ENCODE results near the gene KRTAP10-9.

DNA sequence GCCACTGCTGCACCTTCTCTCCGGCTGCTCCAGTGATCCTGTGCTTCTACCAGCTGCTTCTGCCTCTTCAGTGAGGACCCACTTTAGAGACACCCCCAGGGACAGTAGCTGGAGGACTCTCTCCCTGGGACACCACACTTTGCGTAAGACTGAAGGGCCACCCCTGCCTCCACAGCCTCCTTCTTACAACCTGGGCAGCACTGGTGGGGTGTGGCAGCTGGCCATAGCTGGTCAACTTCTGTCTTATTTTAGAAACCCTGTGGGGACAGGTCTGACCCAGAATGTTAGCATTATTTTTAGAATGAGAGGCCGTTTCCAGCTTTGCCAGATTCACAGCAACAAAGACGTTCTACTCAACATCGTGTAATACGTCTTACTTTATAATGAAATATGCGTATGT, 1.1 kb upstream of the KRTAP10-9 start:
- no peak for TF ChIP-seq POLR2A (IDR thresholded peaks at IDR 0.05)
- TF ChIP-seq, protein P1, sequence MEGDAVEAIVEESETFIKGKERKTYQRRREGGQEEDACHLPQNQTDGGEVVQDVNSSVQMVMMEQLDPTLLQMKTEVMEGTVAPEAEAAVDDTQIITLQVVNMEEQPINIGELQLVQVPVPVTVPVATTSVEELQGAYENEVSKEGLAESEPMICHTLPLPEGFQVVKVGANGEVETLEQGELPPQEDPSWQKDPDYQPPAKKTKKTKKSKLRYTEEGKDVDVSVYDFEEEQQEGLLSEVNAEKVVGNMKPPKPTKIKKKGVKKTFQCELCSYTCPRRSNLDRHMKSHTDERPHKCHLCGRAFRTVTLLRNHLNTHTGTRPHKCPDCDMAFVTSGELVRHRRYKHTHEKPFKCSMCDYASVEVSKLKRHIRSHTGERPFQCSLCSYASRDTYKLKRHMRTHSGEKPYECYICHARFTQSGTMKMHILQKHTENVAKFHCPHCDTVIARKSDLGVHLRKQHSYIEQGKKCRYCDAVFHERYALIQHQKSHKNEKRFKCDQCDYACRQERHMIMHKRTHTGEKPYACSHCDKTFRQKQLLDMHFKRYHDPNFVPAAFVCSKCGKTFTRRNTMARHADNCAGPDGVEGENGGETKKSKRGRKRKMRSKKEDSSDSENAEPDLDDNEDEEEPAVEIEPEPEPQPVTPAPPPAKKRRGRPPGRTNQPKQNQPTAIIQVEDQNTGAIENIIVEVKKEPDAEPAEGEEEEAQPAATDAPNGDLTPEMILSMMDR (IDR thresholded peaks at IDR 0.05 in 4 of 5, conservative IDR thresholded peaks at IDR 0.05 in 1 of 5) = no peak
